ENCODE data around the gene STK24.

STK24 gene

DNA sequence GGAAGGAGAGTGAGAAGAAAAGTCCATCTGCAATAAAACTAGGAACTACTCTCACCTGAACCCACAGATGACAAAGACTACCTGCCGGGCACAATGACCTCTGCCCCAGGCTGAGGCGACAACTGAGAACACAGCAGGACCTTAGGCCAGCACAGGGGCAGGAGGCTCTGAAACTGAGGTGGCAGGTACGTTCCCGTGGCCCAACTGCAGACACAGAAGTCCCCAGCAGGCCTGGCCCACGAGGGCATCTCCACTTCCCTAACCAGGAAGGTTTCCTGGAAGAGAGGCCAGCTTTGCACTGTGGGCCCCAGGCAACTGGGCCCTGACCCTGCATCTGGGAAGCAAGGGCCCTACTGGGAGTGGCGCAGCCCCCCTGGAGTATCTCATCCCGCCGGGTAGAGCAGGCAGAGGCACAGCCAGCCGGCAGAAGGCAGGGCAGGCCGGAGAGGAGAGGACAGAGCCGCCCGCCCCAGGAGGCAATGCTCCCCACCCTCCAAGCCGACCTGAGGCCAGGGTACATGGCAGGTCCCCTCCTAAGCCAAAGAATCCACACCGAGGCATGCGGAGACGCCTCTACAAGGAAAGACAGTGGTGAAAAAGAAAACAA lies 32.7 kb downstream of the STK24 start:
- no peak overlapping the region for H3K27ac ChIP-seq
- TF ChIP-seq, protein P1, sequence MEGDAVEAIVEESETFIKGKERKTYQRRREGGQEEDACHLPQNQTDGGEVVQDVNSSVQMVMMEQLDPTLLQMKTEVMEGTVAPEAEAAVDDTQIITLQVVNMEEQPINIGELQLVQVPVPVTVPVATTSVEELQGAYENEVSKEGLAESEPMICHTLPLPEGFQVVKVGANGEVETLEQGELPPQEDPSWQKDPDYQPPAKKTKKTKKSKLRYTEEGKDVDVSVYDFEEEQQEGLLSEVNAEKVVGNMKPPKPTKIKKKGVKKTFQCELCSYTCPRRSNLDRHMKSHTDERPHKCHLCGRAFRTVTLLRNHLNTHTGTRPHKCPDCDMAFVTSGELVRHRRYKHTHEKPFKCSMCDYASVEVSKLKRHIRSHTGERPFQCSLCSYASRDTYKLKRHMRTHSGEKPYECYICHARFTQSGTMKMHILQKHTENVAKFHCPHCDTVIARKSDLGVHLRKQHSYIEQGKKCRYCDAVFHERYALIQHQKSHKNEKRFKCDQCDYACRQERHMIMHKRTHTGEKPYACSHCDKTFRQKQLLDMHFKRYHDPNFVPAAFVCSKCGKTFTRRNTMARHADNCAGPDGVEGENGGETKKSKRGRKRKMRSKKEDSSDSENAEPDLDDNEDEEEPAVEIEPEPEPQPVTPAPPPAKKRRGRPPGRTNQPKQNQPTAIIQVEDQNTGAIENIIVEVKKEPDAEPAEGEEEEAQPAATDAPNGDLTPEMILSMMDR (conservative IDR thresholded peaks at IDR 0.05): no peak

DNA sequence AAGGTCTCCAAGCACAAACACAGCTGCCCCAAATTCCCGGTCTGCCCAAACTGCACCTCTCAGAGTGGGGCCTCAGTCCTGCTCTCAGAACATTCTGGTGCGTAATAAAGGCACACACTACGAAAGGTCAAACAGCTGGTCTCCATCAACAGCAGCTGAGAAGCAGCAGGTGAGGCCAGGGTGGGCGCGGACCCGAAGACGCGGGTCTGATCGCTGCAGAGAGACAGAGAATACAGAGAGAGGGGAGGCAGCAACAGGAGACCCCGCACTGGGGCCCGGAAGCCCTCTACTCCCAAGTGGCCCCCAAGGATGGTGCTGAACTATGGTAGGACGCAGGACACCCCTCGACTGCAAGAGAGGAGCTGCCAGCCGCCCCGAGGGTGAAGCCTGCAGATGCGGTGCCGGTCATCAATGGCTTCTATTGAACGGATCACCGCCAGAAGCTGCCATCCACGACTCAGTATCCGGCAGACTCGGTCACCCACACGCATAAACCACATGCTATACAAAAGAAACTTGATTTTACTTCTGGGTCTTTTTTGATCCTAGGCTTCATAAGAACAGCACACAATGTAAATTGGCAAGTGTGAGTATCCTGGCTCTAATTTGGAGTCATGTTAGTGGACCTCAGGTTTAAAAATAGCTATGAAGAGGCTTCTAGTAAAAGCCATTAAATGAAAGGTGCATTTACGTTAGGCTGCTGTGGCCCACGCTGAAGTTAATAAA lies 33.4 kb downstream of the STK24 start:
- no peak overlapping the region for H3K27ac ChIP-seq

DNA sequence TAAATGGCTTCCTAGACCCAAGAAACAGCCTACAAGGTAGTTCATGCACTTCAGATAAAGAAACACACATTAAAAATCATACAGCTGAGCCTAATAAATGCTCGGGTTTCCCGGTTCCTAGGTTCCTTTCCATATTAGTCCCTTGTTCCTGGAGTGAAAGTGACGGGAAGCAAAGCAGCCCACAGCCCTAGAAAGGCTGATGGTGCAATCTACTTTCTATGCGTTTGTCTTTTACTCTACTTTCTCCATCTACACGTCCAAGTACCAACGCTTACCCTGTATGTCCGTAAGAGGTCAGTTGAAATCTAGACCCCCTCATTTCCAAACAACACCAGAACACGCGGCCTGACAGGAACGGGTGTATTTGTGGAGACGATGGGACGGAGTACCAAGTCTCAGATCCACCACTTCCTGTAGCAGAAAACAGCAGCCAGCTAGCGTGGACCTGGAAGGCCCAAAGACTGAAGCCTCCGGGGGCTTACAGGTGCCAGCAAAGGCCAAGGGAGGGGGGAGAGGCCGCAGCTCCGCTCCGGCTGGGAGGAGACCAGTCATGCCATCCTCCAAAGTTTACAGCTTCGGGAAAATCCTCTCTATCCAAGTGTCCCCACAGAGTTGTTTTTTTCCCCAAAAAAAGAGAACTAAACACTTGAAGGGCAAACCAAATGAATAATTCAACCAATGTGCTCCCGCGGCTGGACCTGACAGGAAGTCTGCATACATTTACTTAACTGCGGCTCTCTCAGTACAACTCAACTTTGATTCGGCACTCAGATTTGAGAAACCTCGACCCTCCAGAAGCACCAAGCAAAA lies 34.1 kb downstream of the STK24 start:
- TF ChIP-seq, protein P1 (conservative IDR thresholded peaks at IDR 0.05): no peak

More for the DNA sequence above, 33.4 kb downstream of the STK24 start:
- TF ChIP-seq, protein P1 (conservative IDR thresholded peaks at IDR 0.05): no peak

DNA sequence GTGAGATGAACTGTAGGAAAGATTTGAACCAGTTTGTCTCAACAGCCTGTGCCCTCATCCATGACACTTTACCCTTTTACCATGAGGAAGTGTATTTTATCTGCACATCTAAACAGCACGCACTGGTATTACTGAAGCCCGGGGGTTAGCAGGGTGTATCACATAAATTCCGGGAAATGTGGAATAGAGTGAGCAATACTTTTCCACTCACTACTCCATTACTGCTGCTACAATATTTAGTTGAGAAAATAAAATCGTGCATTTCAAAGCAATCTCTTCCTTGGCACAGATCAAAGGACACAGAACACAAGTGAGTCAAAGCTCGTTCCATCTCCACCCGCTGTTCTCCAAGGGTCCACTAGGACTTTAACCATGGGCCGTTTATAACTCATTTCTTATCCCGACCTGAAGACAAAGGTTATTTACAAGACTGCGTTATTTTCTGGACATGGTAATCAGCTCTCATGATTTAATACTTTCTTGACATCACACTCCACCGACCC lies 35.2 kb downstream of the STK24 start:
- no peak overlapping the region for H3K27ac ChIP-seq
- TF ChIP-seq, protein P1 (conservative IDR thresholded peaks at IDR 0.05): no peak

More for the DNA sequence above, 34.1 kb downstream of the STK24 start:
- no peak overlapping the region for H3K27ac ChIP-seq

DNA sequence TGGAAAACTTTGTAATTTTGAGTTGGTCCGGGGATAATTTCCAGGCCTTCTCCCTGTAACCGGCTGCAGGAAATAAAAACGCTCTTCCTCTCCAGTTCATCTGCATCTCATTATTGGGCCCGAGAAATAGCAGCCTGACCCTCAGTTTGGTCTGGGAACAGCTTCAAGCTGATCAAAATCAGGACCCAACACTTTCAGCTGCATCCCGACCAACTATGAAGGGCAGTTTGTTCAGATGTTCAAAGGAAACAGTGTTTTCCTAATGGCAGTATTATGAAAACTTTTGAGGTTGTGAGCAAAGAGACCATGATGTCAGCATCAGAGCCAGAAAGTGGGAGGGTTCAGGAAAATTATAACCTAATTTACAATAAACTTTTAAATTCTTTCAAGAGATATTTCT lies 35.7 kb downstream of the STK24 start:
- no peak overlapping the region for H3K27ac ChIP-seq
- TF ChIP-seq, protein P1 (conservative IDR thresholded peaks at IDR 0.05): no peak

DNA sequence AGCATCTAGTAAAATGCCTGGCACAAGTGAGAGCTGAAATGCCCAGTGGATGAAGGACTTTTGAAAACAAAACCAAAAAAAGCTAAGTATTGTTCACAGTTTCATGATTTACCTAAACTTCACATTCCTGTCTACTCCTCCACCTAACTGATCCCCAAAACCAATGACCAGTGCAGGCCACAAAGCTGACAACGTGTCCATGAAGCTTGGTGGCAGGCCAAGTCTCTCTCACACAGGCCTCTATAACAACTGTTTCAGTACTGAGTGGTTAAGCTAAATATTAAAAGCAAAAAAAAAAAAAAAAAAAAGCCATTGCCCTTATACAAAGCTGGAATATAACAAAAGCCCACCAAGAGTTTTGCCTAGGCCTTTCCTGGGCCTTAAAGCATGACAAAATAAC lies 36.4 kb downstream of the STK24 start:
- TF ChIP-seq, protein P1 (conservative IDR thresholded peaks at IDR 0.05): no peak
- no peak overlapping the region for H3K27ac ChIP-seq

DNA sequence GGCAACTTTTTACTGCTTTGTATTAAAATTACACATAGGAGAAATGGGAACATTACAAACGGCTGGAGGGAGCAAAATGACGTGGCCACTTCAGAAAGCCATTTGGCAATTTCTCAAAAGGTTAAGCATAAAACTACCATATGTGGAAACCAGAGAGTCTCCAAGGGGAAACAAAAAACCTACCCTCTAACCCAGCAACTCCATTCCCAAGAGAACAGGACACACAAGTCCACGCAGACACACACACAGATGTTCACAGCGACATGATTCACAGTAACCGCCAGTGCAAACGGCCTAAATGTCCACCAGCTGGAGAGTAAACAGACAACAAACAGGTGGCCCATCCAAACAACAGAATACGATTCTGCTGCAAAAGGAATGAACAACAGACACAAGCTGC lies 37.2 kb downstream of the STK24 start:
- no peak overlapping the region for H3K27ac ChIP-seq
- TF ChIP-seq, protein P1 (conservative IDR thresholded peaks at IDR 0.05): no peak

Measured in VCaP (cell line).